ENCODE data around the gene BCAS3.
"Not testable (repeated sequence)": the region's sequence is repeated elsewhere in the genome, so short reads cannot be mapped to it uniquely, and the experiment has no call there.

The BCAS3 gene

GRCh38 chr17:60851181-60851580, 173.5 kb downstream of the BCAS3 start:
- no peak overlapping the region for H3K4me3 ChIP-seq (replicated peaks; ENCODE audit: low read depth, low read length)
- no peak for TF ChIP-seq CTCF (IDR thresholded peaks at IDR 0.05; ENCODE audit: low read length, missing control alignments)
- DNase-seq (ENCODE audit: low read depth) = no peak

- H3K4me3 ChIP-seq (replicated peaks; ENCODE audit: low read depth, low read length) = no peak overlapping the region
- no peak for DNase-seq (ENCODE audit: low read depth)
- no peak for TF ChIP-seq CTCF (IDR thresholded peaks at IDR 0.05; ENCODE audit: low read length, missing control alignments)
Measured at GRCh38 chr17:60857556-60858080, 180.0 kb downstream of the BCAS3 start.

GRCh38 chr17:60862482-60862881, 184.8 kb downstream of the BCAS3 start:
- no peak for DNase-seq (ENCODE audit: low read depth)
- no peak overlapping the region for H3K4me3 ChIP-seq (replicated peaks; ENCODE audit: low read depth, low read length)
- TF ChIP-seq CTCF (IDR thresholded peaks at IDR 0.05; ENCODE audit: low read length, missing control alignments) = no peak

GRCh38 chr17:60863892-60864707, 186.4 kb downstream of the BCAS3 start:
- no peak for TF ChIP-seq CTCF (IDR thresholded peaks at IDR 0.05; ENCODE audit: low read length, missing control alignments)
- peak; percentile 20 for DNase-seq (ENCODE audit: low read depth)
- H3K4me3 ChIP-seq (replicated peaks; ENCODE audit: low read depth, low read length) = no peak overlapping the region

GRCh38 chr17:60864708-60865005, 187.0 kb downstream of the BCAS3 start:
- H3K4me3 ChIP-seq (replicated peaks; ENCODE audit: low read depth, low read length) = no peak overlapping the region
- TF ChIP-seq CTCF (IDR thresholded peaks at IDR 0.05; ENCODE audit: low read length, missing control alignments) = no peak
- no peak for DNase-seq (ENCODE audit: low read depth)

- no peak for DNase-seq (ENCODE audit: low read depth)
- H3K4me3 ChIP-seq (replicated peaks; ENCODE audit: low read depth, low read length) = no peak overlapping the region
Measured at GRCh38 chr17:60874772-60875171, 197.1 kb downstream of the BCAS3 start.

GRCh38 chr17:60886731-60887613, 209.3 kb downstream of the BCAS3 start:
- peak overlapping the region; percentile 9 for H3K4me3 ChIP-seq (replicated peaks; ENCODE audit: low read depth, low read length)
- DNase-seq (ENCODE audit: low read depth) = not testable (repeated sequence)

More at GRCh38 chr17:60874772-60875171, 197.1 kb downstream of the BCAS3 start:
- TF ChIP-seq CTCF (IDR thresholded peaks at IDR 0.05; ENCODE audit: low read length, missing control alignments) = no peak
